ENCODE data around the gene LMO2. TPM values are rescaled to one million over a fixed set of nuclear protein-coding genes. Genes with fewer than 3 reads are reported as not detected.

LMO2 gene
- total and polyA plus RNA-seq, 2 experiments from 2014 or later: 25.6 to 33.4 TPM

GRCh38 chr11:33864479-33864878 is 27.4 kb downstream of the LMO2 start:
- no peak overlapping the region for H3K4me3 ChIP-seq
- DNase-seq (ENCODE audit: low read depth in 1 of 2, low spot score in 1 of 2): no peak
- TF ChIP-seq, protein P1, sequence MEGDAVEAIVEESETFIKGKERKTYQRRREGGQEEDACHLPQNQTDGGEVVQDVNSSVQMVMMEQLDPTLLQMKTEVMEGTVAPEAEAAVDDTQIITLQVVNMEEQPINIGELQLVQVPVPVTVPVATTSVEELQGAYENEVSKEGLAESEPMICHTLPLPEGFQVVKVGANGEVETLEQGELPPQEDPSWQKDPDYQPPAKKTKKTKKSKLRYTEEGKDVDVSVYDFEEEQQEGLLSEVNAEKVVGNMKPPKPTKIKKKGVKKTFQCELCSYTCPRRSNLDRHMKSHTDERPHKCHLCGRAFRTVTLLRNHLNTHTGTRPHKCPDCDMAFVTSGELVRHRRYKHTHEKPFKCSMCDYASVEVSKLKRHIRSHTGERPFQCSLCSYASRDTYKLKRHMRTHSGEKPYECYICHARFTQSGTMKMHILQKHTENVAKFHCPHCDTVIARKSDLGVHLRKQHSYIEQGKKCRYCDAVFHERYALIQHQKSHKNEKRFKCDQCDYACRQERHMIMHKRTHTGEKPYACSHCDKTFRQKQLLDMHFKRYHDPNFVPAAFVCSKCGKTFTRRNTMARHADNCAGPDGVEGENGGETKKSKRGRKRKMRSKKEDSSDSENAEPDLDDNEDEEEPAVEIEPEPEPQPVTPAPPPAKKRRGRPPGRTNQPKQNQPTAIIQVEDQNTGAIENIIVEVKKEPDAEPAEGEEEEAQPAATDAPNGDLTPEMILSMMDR (IDR thresholded peaks at IDR 0.05; ENCODE audit: low read depth, low read length): no peak
- no peaks in the 10 kb centered on the region for H3K4me1 ChIP-seq (ENCODE audit: low read depth)
- H3K27me3 ChIP-seq: peaks cover 39% of the 10 kb centered on the region
- H3K36me3 ChIP-seq: no peaks in the 10 kb centered on the region
- H3K9me3 ChIP-seq (ENCODE audit: low read depth): no peaks in the 10 kb centered on the region
- H3K27ac ChIP-seq: no peak overlapping the region

DNA sequence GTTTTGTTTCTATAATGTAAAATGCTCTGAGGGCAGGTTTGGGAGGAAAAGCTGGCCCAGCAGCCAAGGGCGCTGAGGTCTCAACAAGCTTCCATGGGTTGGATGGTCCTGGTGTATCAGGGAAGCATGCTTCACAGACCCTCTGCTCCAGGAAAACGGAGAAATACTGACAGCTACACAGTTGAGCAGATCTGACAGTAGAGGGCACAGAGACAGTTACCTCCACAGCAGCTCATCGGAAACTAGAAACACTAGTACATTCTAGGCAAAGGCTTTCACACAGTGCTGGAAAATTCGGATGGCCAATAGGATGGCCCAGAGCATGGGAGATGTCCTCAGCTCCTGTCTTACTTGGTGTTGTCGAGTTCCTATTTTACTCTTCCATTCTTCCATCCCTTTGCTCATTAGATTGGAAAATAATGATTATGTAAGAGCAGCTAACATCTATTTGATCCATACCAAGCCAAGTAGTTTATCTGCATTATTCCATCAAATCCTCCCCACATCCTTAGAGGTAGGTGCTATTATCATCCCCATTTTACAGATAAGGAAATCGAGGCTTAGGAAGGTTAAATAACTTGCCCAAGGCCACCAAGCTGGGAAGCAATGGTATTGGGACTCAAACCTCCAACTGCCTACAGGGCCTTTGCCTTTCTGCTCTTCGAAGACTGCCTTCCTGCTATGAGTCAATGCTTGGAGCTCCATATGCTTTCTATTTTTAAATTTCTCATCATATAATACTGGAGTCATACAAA is 28.3 kb downstream of the LMO2 start:
- no peak for DNase-seq (ENCODE audit: low read depth in 1 of 2, low spot score in 1 of 2)
- peaks cover 32% of the 10 kb centered on the region for H3K27me3 ChIP-seq
- no peaks in the 10 kb centered on the region for H3K4me1 ChIP-seq (ENCODE audit: low read depth)
- TF ChIP-seq, protein P1 (IDR thresholded peaks at IDR 0.05; ENCODE audit: low read depth, low read length): no peak
- no peaks in the 10 kb centered on the region for H3K36me3 ChIP-seq
- no peak overlapping the region for H3K27ac ChIP-seq
- no peak overlapping the region for H3K4me3 ChIP-seq
- no peaks in the 10 kb centered on the region for H3K9me3 ChIP-seq (ENCODE audit: low read depth)

DNA sequence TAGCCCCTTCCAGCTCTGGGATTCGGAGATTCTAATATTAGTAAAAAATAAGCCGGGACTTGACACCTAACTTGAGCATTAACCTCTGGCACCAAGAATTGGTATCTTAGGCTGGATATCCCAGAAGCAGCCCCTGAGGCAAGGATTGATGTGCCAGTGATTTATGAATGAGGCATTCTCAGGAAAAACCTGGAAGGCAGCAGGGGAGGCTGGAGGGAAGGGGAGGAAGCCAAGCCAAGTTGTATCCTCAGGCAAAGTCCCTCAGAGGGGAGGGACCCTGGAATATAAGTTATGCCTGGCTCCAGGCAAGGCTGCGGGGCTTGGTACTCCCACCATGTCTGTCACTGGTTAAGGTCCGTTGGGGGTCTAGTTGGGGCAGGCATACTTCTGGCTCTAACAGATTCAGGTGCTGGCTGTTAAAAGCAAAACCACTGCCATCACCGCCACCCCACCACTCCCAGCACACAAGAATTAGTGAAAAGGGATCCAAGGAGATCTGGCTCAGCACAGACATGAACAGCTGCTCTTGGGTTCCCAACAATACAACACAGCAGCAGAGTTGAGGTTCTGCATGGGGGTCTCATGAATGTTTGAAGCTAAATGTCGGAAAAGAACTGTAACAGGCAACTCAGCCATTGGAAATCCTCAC is 29.8 kb downstream of the LMO2 start:
- H3K36me3 ChIP-seq: no peaks in the 10 kb centered on the region
- no peak overlapping the region for H3K4me3 ChIP-seq
- no peak overlapping the region for H3K27ac ChIP-seq
- DNase-seq (ENCODE audit: low read depth in 1 of 2, low spot score in 1 of 2): no peak
- H3K27me3 ChIP-seq: peaks cover 21% of the 10 kb centered on the region
- H3K9me3 ChIP-seq (ENCODE audit: low read depth): no peaks in the 10 kb centered on the region
- no peaks in the 10 kb centered on the region for H3K4me1 ChIP-seq (ENCODE audit: low read depth)
- TF ChIP-seq, protein P1 (IDR thresholded peaks at IDR 0.05; ENCODE audit: low read depth, low read length): no peak

DNA sequence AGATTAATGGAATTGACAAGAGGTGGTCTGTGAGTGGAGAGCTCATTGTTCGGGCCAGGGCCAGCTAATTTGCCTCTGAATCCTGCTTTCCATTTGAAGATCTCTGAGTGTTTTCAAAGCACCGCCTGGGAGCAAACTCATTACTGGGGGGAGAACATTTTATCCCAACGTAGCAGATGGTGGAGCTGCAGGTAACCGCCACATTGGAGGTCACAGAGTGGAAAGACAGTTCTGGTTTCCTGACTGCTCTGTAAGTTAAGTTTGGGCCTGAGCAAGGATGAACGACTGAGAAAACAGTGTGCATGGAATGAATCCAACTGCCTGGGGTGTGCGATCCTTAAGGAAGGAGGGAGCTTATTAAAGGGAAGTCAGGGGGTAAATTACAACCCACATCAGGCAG is 30.5 kb downstream of the LMO2 start:
- TF ChIP-seq, protein P1 (IDR thresholded peaks at IDR 0.05; ENCODE audit: low read depth, low read length): no peak
- peaks cover 14% of the 10 kb centered on the region for H3K27me3 ChIP-seq
- H3K9me3 ChIP-seq (ENCODE audit: low read depth): no peaks in the 10 kb centered on the region
- no peak overlapping the region for H3K4me3 ChIP-seq
- no peak overlapping the region for H3K27ac ChIP-seq
- no peaks in the 10 kb centered on the region for H3K4me1 ChIP-seq (ENCODE audit: low read depth)
- H3K36me3 ChIP-seq: no peaks in the 10 kb centered on the region
- DNase-seq (ENCODE audit: low read depth in 1 of 2, low spot score in 1 of 2): no peak

GRCh38 chr11:33860926-33861325 is 30.9 kb downstream of the LMO2 start:
- Histone ChIP-seq H3K27ac (no peak overlapping the region), H3K27me3 (peaks cover 10% of the 10 kb centered on the region), H3K9me3 (ENCODE audit: low read depth) (no peaks in the 10 kb centered on the region), H3K36me3 (no peaks in the 10 kb centered on the region), H3K4me3 (no peak overlapping the region), H3K4me1 (ENCODE audit: low read depth) (no peaks in the 10 kb centered on the region)
- TF ChIP-seq, protein P1 (IDR thresholded peaks at IDR 0.05; ENCODE audit: low read depth, low read length): no peak
- no peak for DNase-seq (ENCODE audit: low read depth in 1 of 2, low spot score in 1 of 2)
